Measurements from ENCODE around the gene KCNN3. TPM values are rescaled to one million over a fixed set of nuclear protein-coding genes. Genes with fewer than 3 reads are reported as not detected.

KCNN3 gene
- total RNA-seq, 3 donors from 2014 or later (not counting 1 experiment from before 2014, with no cell fraction given), result 0.05 to 0.95 TPM; not detected in 1

GRCh38 chr1:154752273-154753030, 117.6 kb downstream of the KCNN3 start:
- Histone ChIP-seq H3K9me3 (ENCODE audit: control insufficient read depth, insufficient read depth, low read length) (no peaks in the 10 kb centered on the region), H3K36me3 (ENCODE audit: control insufficient read depth, insufficient read depth, low read length) (no peaks in the 10 kb centered on the region), H3K27ac (ENCODE audit: low read length) (no peak overlapping the region), H3K4me3 (ENCODE audit: low read length) (no peak overlapping the region), H3K4me1 (ENCODE audit: control insufficient read depth, insufficient read depth, low read length) (peaks cover 13% of the 10 kb centered on the region), H3K27me3 (ENCODE audit: control insufficient read depth, insufficient read depth, low read length) (no peaks in the 10 kb centered on the region)
- Mint-ChIP-seq H3K27me3 (ENCODE audit: low read depth in 2 of 2) (peaks cover 21 to 42% of the 10 kb centered on the region in 2 donors), H3K36me3 (no peaks in the 10 kb centered on the region), H3K9me3 (no peaks in the 10 kb centered on the region), H3K27ac (no peak overlapping the region), H3K4me1 (peaks cover 12 to 16% of the 10 kb centered on the region in 2 donors), H3K4me3 (no peak overlapping the region)
- intact Hi-C loops (cut with micrococcal nuclease), result no loop called here
- DNase-seq (peak; percentile 11 to 31), ATAC-seq (no peak)
- no peak for TF ChIP-seq CTCF (IDR thresholded peaks at IDR 0.05)
- 79% methylated on average over 12 of the region's 12 CpGs for WGBS (ENCODE audit: insufficient coverage)

GRCh38 chr1:154751690-154752089, 118.4 kb downstream of the KCNN3 start:
- Mint-ChIP-seq H3K27ac (no peak overlapping the region), H3K27me3 (ENCODE audit: low read depth in 2 of 2) (peaks cover 25 to 37% of the 10 kb centered on the region in 2 donors), H3K4me3 (no peak overlapping the region), H3K4me1 (peaks cover 14 to 23% of the 10 kb centered on the region in 2 donors), H3K36me3 (no peaks in the 10 kb centered on the region), H3K9me3 (no peaks in the 10 kb centered on the region)
- H3K4me3 ChIP-seq (ENCODE audit: low read length), result no peak overlapping the region
- intact Hi-C loops (cut with micrococcal nuclease), result no loop called here
- H3K9me3 ChIP-seq (ENCODE audit: control insufficient read depth, insufficient read depth, low read length), result no peaks in the 10 kb centered on the region
- no peaks in the 10 kb centered on the region for H3K36me3 ChIP-seq (ENCODE audit: control insufficient read depth, insufficient read depth, low read length)
- ATAC-seq (no peak), DNase-seq (peak in 1 of 2 donors; percentile 12)
- no peak overlapping the region for H3K27ac ChIP-seq (ENCODE audit: low read length)
- no peaks in the 10 kb centered on the region for H3K27me3 ChIP-seq (ENCODE audit: control insufficient read depth, insufficient read depth, low read length)
- TF ChIP-seq CTCF (IDR thresholded peaks at IDR 0.05), result no peak
- WGBS (ENCODE audit: insufficient coverage), result 76% methylated on average over 5 of the region's 5 CpGs
- peaks cover 20% of the 10 kb centered on the region for H3K4me1 ChIP-seq (ENCODE audit: control insufficient read depth, insufficient read depth, low read length)

GRCh38 chr1:154750681-154751665, 119.1 kb downstream of the KCNN3 start:
- no peak overlapping the region for H3K4me3 Mint-ChIP-seq
- H3K27ac Mint-ChIP-seq, result no peak overlapping the region
- no peak for TF ChIP-seq CTCF (IDR thresholded peaks at IDR 0.05)
- H3K9me3 Mint-ChIP-seq, result no peaks in the 10 kb centered on the region
- peaks cover 20 to 32% of the 10 kb centered on the region in 2 donors for H3K27me3 Mint-ChIP-seq (ENCODE audit: low read depth in 2 of 2)
- Histone ChIP-seq H3K27me3 (ENCODE audit: control insufficient read depth, insufficient read depth, low read length) (no peaks in the 10 kb centered on the region), H3K27ac (ENCODE audit: low read length) (no peak overlapping the region), H3K9me3 (ENCODE audit: control insufficient read depth, insufficient read depth, low read length) (no peaks in the 10 kb centered on the region), H3K4me3 (ENCODE audit: low read length) (no peak overlapping the region), H3K4me1 (ENCODE audit: control insufficient read depth, insufficient read depth, low read length) (peaks cover 28% of the 10 kb centered on the region), H3K36me3 (ENCODE audit: control insufficient read depth, insufficient read depth, low read length) (no peaks in the 10 kb centered on the region)
- H3K36me3 Mint-ChIP-seq, result no peaks in the 10 kb centered on the region
- DNase-seq (peak in 1 of 2 donors; percentile 12), ATAC-seq (no peak)
- peaks cover 14 to 30% of the 10 kb centered on the region in 2 donors for H3K4me1 Mint-ChIP-seq
- intact Hi-C loops (cut with micrococcal nuclease), result no loop called here
- 86% methylated on average over 13 of the region's 13 CpGs for WGBS (ENCODE audit: insufficient coverage)
